Keratinocyte (primary cell): Measurements from ENCODE around the gene P2RY10. TPM values are rescaled to one million over a fixed set of nuclear protein-coding genes. Genes with fewer than 3 reads are reported as not detected.

Source experiments
- DNase-seq: peaks from one replicate; pipeline ENCODE4 v3.0.0-alpha.2; 2011; ENCODE audit warnings: low read depth, missing footprints, low spot score
- FAIRE-seq: peaks from 2 replicates; lab custom pipeline; 2011; peaks lifted over from hg19 to GRCh38; lab: Jason Lieb, UNC
- H2AFZ ChIP-seq: 2 replicates; pipeline ENCODE4 v1.6.0; 2012; ENCODE audit warnings: low read length, control low read depth, inconsistent platforms; ENCODE audit not compliant: control insufficient read depth
- H3K27ac ChIP-seq: 2 replicates; pipeline ENCODE4 v1.5.1; 2011; ENCODE audit warnings: low read length; ENCODE audit not compliant: control insufficient read depth, insufficient read depth
- H3K27me3 ChIP-seq: 3 replicates; pipeline ENCODE4 v1.6.0; 2011; ENCODE audit warnings: low read length; ENCODE audit not compliant: control insufficient read depth, insufficient read depth; ENCODE audit errors: extremely low read depth
- H3K36me3 ChIP-seq, 2 experiments: 2 replicates in 1 of 2; 3 replicates in 1 of 2; pipeline ENCODE4 v1.5.1; 2011; ENCODE audit warnings: low read length in 2 of 2, mild to moderate bottlenecking in 1 of 2; ENCODE audit not compliant: control insufficient read depth in 2 of 2, insufficient read depth in 2 of 2; ENCODE audit errors: extremely low read depth in 1 of 2
- H3K4me1 ChIP-seq: 3 replicates; pipeline ENCODE4 v1.5.1; 2011; ENCODE audit warnings: low read length; ENCODE audit not compliant: control insufficient read depth, insufficient read depth; ENCODE audit errors: extremely low read depth
- H3K4me2 ChIP-seq: 3 replicates; pipeline ENCODE4 v1.6.0; 2011; ENCODE audit warnings: low read depth, low read length; ENCODE audit not compliant: control insufficient read depth, insufficient read depth; ENCODE audit errors: extremely low read depth
- H3K4me3 ChIP-seq, 3 experiments: fragments of 200-600 bp in 1 of 3; sonication (generic) in 1 of 3; 2 replicates in 2 of 3; 3 replicates in 1 of 3; pipeline ENCODE4 v1.5.1; 2011 to 2016; ENCODE audit warnings: low read length in 3 of 3, mild to moderate bottlenecking in 3 of 3, control low read depth in 2 of 3, inconsistent platforms in 1 of 3, low read depth in 1 of 3, mixed read lengths in 1 of 3, mixed run types in 1 of 3, moderate library complexity in 1 of 3; ENCODE audit not compliant: control insufficient read depth in 2 of 3, insufficient read depth in 2 of 3; ENCODE audit errors: extremely low read depth in 1 of 3
- H3K79me2 ChIP-seq: 2 replicates; pipeline ENCODE4 v1.6.0; 2012; ENCODE audit warnings: low read length; ENCODE audit not compliant: control insufficient read depth, insufficient read depth
- H3K9ac ChIP-seq: 3 replicates; pipeline ENCODE4 v1.6.0; 2011; ENCODE audit warnings: low read length; ENCODE audit not compliant: control insufficient read depth, insufficient read depth; ENCODE audit errors: extremely low read depth
- H3K9me1 ChIP-seq: 3 replicates; pipeline ENCODE4 v1.6.0; 2011; ENCODE audit warnings: low read length; ENCODE audit not compliant: control insufficient read depth, insufficient read depth; ENCODE audit errors: extremely low read depth
- H3K9me3 ChIP-seq: 2 replicates; pipeline ENCODE4 v1.5.1; 2012; ENCODE audit warnings: low read depth, low read length; ENCODE audit not compliant: control insufficient read depth
- H4K20me1 ChIP-seq: 3 replicates; pipeline ENCODE4 v1.6.0; 2011; ENCODE audit warnings: low read length; ENCODE audit not compliant: control insufficient read depth, insufficient read depth; ENCODE audit errors: extremely low read depth
- CTCF ChIP-seq, 3 experiments: IDR thresholded peaks in 1 of 3; conservative IDR thresholded peaks in 1 of 3; optimal IDR thresholded peaks in 1 of 3; 2 replicates in 2 of 3; 3 replicates in 1 of 3; pipeline versions ENCODE3 to v1.5.1; 2011; ENCODE audit warnings: low read length in 3 of 3, mild to moderate bottlenecking in 3 of 3, moderate library complexity in 2 of 3, control low read depth in 1 of 3, inconsistent platforms in 1 of 3; ENCODE audit not compliant: insufficient read depth in 2 of 3; ENCODE audit errors: extremely low read depth in 1 of 3
- EZH2 ChIP-seq: IDR thresholded peaks from one replicate; pipeline ENCODE4 v1.6.1; 2012; ENCODE audit warnings: inconsistent platforms, mild to moderate bottlenecking, low read length, moderate library complexity
- dilution Hi-C: fragments of 300-500 bp; cut with MboI; formaldehyde crosslinking; loops from one replicate; pipeline ENCODE4 v1.7.0; 2020; ENCODE audit warnings: low sequenced_read_pairs; ENCODE audit not compliant: extremely low pct_ligation_motif_present
- polyA plus RNA-seq, 5 experiments: library from polyadenylated mRNA; depleted of rRNA in 3 of 5; stranded (reverse) in 3 of 5; stranded (forward) in 1 of 5; unstranded in 1 of 5; fragments of >200 nt; gene quantifications; 1 replicate in 1 of 5; 2 replicates in 3 of 5; 3 replicates in 1 of 5; pipeline versions ENCODE4 v1.2.1 to v1.2.3, GENCODE V29; 2011 to 2012; ENCODE audit warnings: missing spikeins in 2 of 5, low read depth in 1 of 5, low replicate concordance in 1 of 5

P2RY10 gene
- polyA plus RNA-seq, 1 donor (not counting 4 experiments of a cell fraction or from before 2014, with no cell fraction given): not detected

DNA sequence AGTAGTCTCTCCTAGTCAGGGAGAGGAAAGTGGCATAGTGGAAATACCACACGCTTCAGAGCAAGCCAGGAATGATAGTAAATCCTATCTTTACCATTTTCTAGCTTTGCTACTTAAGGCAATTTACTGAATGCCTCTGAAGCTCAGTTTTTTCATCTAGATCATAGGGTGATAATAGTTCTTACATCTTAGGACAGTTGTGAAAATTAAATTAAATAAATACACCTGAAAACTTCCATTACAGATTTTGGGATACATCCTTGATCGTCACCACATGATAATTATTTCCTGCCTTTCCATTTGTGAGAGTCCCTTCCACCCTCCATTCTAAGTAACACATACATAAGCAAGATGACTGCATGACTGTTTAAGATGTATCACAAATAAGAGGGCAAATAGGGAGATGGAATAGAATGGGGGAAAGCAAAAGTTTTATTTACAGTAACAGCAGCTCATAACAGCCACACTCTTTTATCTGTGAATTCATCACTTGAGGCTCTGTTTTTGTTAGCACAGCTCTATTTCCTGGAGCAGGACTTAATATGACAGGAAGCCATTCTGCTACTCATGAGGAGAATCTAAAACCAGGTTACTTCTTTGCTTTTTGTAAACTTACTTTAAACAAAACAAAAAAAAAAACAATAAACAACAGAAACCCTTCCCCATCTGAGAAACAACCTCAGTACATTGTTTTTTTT lies 13.4 kb downstream of the P2RY10 start:
- no peaks in the 10 kb centered on the region for H3K9me3 ChIP-seq
- H4K20me1 ChIP-seq: no peaks in the 10 kb centered on the region
- H3K4me3 ChIP-seq: no peak overlapping the region
- dilution Hi-C loops: no loop called here
- no peak overlapping the region for H3K9ac ChIP-seq
- H3K27ac ChIP-seq: no peak overlapping the region
- TF ChIP-seq CTCF (optimal IDR thresholded peaks at IDR 0.05 in 1 of 3, IDR thresholded peaks at IDR 0.05 in 1 of 3, conservative IDR thresholded peaks at IDR 0.05 in 1 of 3; ENCODE audit: extremely low read depth in 1 of 3, insufficient read depth in 2 of 3, low read length in 3 of 3): no peak
- no peak for TF ChIP-seq EZH2
- H3K36me3 ChIP-seq: no peaks in the 10 kb centered on the region
- no peak overlapping the region for H3K4me2 ChIP-seq
- FAIRE-seq (no peak), DNase-seq (no peak)
- no peaks in the 10 kb centered on the region for H3K4me1 ChIP-seq
- H3K9me1 ChIP-seq: no peaks in the 10 kb centered on the region
- no peaks in the 10 kb centered on the region for H3K27me3 ChIP-seq
- H2AFZ ChIP-seq: no peak overlapping the region
- H3K79me2 ChIP-seq: no peaks in the 10 kb centered on the region

DNA sequence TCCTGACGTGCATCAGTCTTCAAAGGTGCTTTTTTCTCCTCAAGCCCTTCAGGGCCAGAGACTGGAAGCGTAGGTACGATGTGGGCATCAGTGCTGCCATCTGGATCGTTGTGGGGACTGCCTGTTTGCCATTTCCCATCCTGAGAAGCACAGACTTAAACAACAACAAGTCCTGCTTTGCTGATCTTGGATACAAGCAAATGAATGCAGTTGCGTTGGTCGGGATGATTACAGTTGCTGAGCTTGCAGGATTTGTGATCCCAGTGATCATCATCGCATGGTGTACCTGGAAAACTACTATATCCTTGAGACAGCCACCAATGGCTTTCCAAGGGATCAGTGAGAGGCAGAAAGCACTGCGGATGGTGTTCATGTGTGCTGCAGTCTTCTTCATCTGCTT lies 15.7 kb downstream of the P2RY10 start:
- TF ChIP-seq EZH2 (no peak), CTCF (optimal IDR thresholded peaks at IDR 0.05 in 1 of 3, IDR thresholded peaks at IDR 0.05 in 1 of 3, conservative IDR thresholded peaks at IDR 0.05 in 1 of 3; ENCODE audit: extremely low read depth in 1 of 3, insufficient read depth in 2 of 3, low read length in 3 of 3) (no peak)
- Histone ChIP-seq H3K9me1 (no peaks in the 10 kb centered on the region), H3K9ac (no peak overlapping the region), H3K4me2 (no peak overlapping the region), H3K27ac (no peak overlapping the region), H2AFZ (no peak overlapping the region), H3K36me3 (no peaks in the 10 kb centered on the region), H4K20me1 (no peaks in the 10 kb centered on the region), H3K4me3 (no peak overlapping the region), H3K79me2 (no peaks in the 10 kb centered on the region), H3K4me1 (no peaks in the 10 kb centered on the region), H3K9me3 (no peaks in the 10 kb centered on the region), H3K27me3 (no peaks in the 10 kb centered on the region)
- dilution Hi-C loops: no loop called here
- FAIRE-seq (no peak), DNase-seq (no peak)
